Calu3 (cell line): ENCODE results near the gene VCY. TPM values are rescaled to one million over a fixed set of nuclear protein-coding genes. Genes with fewer than 3 reads are reported as not detected.
"Not testable (repeated sequence)": the region's sequence is repeated elsewhere in the genome, so short reads cannot be mapped to it uniquely, and the experiment has no call there.

Experiments
- Bru-seq: library from RNA; stranded (reverse); fragments of 400-500 nt; gene quantifications from one replicate; lab custom pipeline; 2021; lab: Mats Ljungman, UMichigan
- BruChase-seq, 2 experiments: library from RNA; stranded (reverse); fragments of 400-500 nt; gene quantifications; one replicate each; lab custom pipeline; 2021; lab: Mats Ljungman, UMichigan
- BruUV-seq: library from RNA; stranded (reverse); fragments of 400-500 nt; replicated peaks from 2 replicates; lab custom pipeline; 2021; lab: Mats Ljungman, UMichigan
- CTCF ChIA-PET: fragments of 300-600 bp; sonication (Branson Sonifier 250); formaldehyde crosslinking; loops from one replicate; lab custom pipeline; 2022; ENCODE audit warnings: antibody characterized with exemption; lab: Charles Lee
- DNase-seq: peaks from one replicate; pipeline ENCODE4 v3.0.0; 2022
- H3K27ac Mint-ChIP-seq: one replicate; pipeline ENCODE4 v1.8.0; 2022; ENCODE audit warnings: mixed read lengths; ENCODE audit not compliant: unreplicated experiment
- H3K27me3 Mint-ChIP-seq: one replicate; pipeline ENCODE4 v1.8.0; 2022; ENCODE audit warnings: mixed read lengths; ENCODE audit not compliant: unreplicated experiment
- H3K36me3 Mint-ChIP-seq: one replicate; pipeline ENCODE4 v1.8.0; 2022; ENCODE audit warnings: mild to moderate bottlenecking, moderate library complexity, mixed read lengths; ENCODE audit not compliant: insufficient read depth, unreplicated experiment
- H3K4me1 Mint-ChIP-seq: one replicate; pipeline ENCODE4 v1.8.0; 2022; ENCODE audit warnings: mild to moderate bottlenecking, low read depth, mixed read lengths; ENCODE audit not compliant: unreplicated experiment
- H3K4me3 Mint-ChIP-seq: one replicate; pipeline ENCODE4 v1.8.0; 2022; ENCODE audit warnings: mild to moderate bottlenecking, low read depth, moderate library complexity, mixed read lengths; ENCODE audit not compliant: unreplicated experiment
- H3K9me3 Mint-ChIP-seq: one replicate; pipeline ENCODE4 v1.8.0; 2022; ENCODE audit warnings: low read depth, mixed read lengths; ENCODE audit not compliant: unreplicated experiment
- intact Hi-C: fragments of 100-400 bp; cut with micrococcal nuclease; formaldehyde crosslinking; loops from one replicate; pipeline ENCODE4 v1.10.0; 2022; ENCODE audit not compliant: unreplicated experiment
- long read RNA-seq: library from polyadenylated mRNA; stranded (forward); transcript quantifications from one replicate; pipeline ENCODE4 v2.0.0, GENCODE V29; 2022
- total RNA-seq: library from RNA; stranded (reverse); gene quantifications from 2 replicates; pipeline ENCODE4 v1.2.3, GENCODE V29; 2022

Gene VCY
- total RNA-seq (not detected in 2 replicates), Bru-seq, nascent RNA (not detected), BruChase-seq, experiment 1, labeled RNA remaining after a 6-hour chase (not detected), BruChase-seq, experiment 2, labeled RNA remaining after a 2-hour chase (not detected)
- long read RNA-seq, result 0 reads

GRCh38 chrY:13986373-13986772, at the start of gene VCY:
TSS of gene VCY (minus strand) at chrY:13986473. CDS start at chrY:13986440, 33 bp downstream.
- H3K36me3 Mint-ChIP-seq, H3K27me3 Mint-ChIP-seq, intact Hi-C loops, H3K4me1 Mint-ChIP-seq, BruUV-seq, DNase-seq, H3K9me3 Mint-ChIP-seq, H3K4me3 Mint-ChIP-seq, CTCF ChIA-PET, H3K27ac Mint-ChIP-seq: not testable (repeated sequence)

- H3K4me1 Mint-ChIP-seq, H3K27ac Mint-ChIP-seq, H3K4me3 Mint-ChIP-seq, H3K27me3 Mint-ChIP-seq, BruUV-seq, CTCF ChIA-PET, H3K9me3 Mint-ChIP-seq, DNase-seq, intact Hi-C loops, H3K36me3 Mint-ChIP-seq: not testable (repeated sequence)
Observed at GRCh38 chrY:14030395-14030794, 44.1 kb upstream of the VCY start.

DNA sequence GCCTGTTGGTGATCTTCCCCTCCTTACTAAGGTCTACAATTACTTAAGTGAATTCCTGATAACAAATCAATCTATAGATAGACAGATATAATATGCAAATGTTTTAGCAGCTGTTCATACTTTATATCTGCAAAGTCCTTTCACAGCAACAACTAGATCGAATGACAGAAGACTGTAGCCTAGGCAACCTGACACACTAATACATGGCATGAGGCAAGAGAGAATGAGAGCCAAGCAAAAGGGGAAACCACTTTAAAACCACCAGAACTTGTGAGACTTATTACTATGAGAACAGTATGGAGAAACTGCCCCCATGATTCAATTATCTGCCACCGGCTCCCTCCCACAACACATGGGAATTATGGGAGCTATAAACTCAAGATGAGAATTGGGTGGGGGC, 25.6 kb upstream of the VCY start:
- DNase-seq, intact Hi-C loops, CTCF ChIA-PET, H3K36me3 Mint-ChIP-seq, H3K27ac Mint-ChIP-seq, H3K9me3 Mint-ChIP-seq, H3K4me1 Mint-ChIP-seq, BruUV-seq, H3K27me3 Mint-ChIP-seq, H3K4me3 Mint-ChIP-seq: not testable (repeated sequence)

DNA sequence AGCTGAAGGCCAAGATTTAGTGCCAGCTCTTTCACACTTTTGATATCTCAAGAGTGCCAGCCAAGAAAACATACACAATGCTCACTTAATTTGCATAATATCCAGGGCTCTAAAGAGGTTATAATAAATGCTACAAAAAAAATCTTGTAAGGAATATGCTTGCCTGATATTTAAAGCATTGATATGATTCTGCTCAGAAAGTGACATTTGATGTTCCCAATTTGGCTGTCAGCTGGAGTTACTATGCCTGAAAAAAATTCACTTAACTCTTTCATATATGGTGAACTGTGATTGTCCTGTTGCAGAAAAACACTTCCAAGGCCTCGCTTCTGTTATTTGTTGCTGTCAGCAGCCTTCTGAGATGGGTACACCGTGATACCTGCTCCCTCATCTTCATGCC, 43.9 kb downstream of the VCY start:
- H3K4me1 Mint-ChIP-seq, H3K27ac Mint-ChIP-seq, H3K27me3 Mint-ChIP-seq, H3K36me3 Mint-ChIP-seq, DNase-seq, CTCF ChIA-PET, intact Hi-C loops, H3K9me3 Mint-ChIP-seq, BruUV-seq, H3K4me3 Mint-ChIP-seq: not testable (repeated sequence)

Other genes with a start within 250 kb of the VCY start
- gene VCY1B, start 69.8 kb upstream of the VCY start, total RNA-seq, result not detected in 2 replicates